AG04449 (cell line): ENCODE data around the gene VWF.
"Not testable (repeated sequence)": the region's sequence is repeated elsewhere in the genome, so short reads cannot be mapped to it uniquely, and the experiment has no call there.

Source experiments
- CTCF ChIA-PET: fragments of 350-600 bp; formaldehyde crosslinking; extraction: SDS; loops from one replicate; lab custom pipeline; 2021; ENCODE audit warnings: antibody characterized with exemption; lab: Yijun Ruan, JAX
- POLR2A ChIA-PET: fragments of 400-600, 350-600 bp; formaldehyde crosslinking; extraction: SDS; loops from one replicate; lab custom pipeline; 2020; ENCODE audit warnings: antibody characterized with exemption, inconsistent platforms; lab: Yijun Ruan, JAX
- DNase-seq: peaks from one replicate; pipeline ENCODE4 v3.0.0-alpha.2; 2010; ENCODE audit warnings: low read depth, low spot score
- H3K4me3 ChIP-seq: 2 replicates; pipeline ENCODE4 v1.5.1; 2011; ENCODE audit warnings: low read depth, mild to moderate bottlenecking, control low read depth, low read length
- CTCF ChIP-seq: IDR thresholded peaks from one replicate; pipeline ENCODE4 v1.5.1; 2011; ENCODE audit warnings: mild to moderate bottlenecking, moderate library complexity, low read length, control low read depth, inconsistent platforms; ENCODE audit not compliant: insufficient read depth; ENCODE audit errors: missing control alignments

The VWF gene

DNA sequence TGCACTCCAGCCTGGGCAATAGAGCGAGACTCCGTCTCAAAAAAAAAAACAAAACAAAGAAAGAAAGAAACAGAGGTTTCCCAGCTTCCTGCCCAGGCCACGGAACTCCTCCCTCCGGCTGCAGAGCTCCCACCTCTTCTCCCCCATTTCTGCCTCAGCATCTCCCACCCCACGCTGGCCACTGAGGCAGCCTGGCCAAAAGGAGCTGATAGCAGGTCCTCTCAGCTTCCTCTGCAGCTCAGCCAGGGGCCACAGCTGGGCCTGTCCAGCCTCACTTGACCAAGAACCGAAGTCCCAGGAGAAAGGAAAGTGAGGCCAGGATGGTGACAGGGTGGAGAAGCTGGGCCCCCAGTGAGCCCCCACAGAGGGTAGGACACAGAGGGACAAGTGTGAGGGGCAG, 42.3 kb upstream of the VWF start:
- no peak for TF ChIP-seq CTCF
- POLR2A ChIA-PET: interaction anchor here (1.0 to 1.4 kb wide), 2 partner anchors 74 to 82 kb away, joined by 3 to 4 read pairs; no protein-coding TSS in a partner anchor
- no peak for DNase-seq
- H3K4me3 ChIP-seq: no peak overlapping the region
- CTCF ChIA-PET: interaction anchor here (4.0 kb wide), 1 partner anchor 29 kb away, joined by 23 read pairs; no protein-coding TSS in a partner anchor

GRCh38 chr12:6165395-6165794, 40.9 kb upstream of the VWF start:
- CTCF ChIA-PET: interaction anchor here (1.1 to 1.4 kb wide), 3 partner anchors 30 to 102 kb away, joined by 3 to 5 read pairs (median 3); no protein-coding TSS in a partner anchor

GRCh38 chr12:6163416-6164060, 39.1 kb upstream of the VWF start:
- CTCF ChIA-PET: interaction anchor here (0.5 to 1.7 kb wide), 5 partner anchors 15 to 116 kb away, joined by 3 to 5 read pairs (median 3); no protein-coding TSS in a partner anchor
- POLR2A ChIA-PET: no interaction called here
- TF ChIP-seq CTCF: no peak
- DNase-seq: no peak
- no peak overlapping the region for H3K4me3 ChIP-seq

More at GRCh38 chr12:6165395-6165794, 40.9 kb upstream of the VWF start:
- POLR2A ChIA-PET: no interaction called here
- H3K4me3 ChIP-seq: no peak overlapping the region
- DNase-seq: no peak
- no peak for TF ChIP-seq CTCF

GRCh38 chr12:6161124-6161882, 36.8 kb upstream of the VWF start:
- CTCF ChIA-PET: interaction anchor here (0.7 to 1.8 kb wide), 5 partner anchors 32 to 172 kb away, joined by 3 to 5 read pairs (median 3); no protein-coding TSS in a partner anchor

GRCh38 chr12:6160049-6160649, 35.7 kb upstream of the VWF start:
- H3K4me3 ChIP-seq, POLR2A ChIA-PET, CTCF ChIA-PET, DNase-seq: not testable (repeated sequence)

More at GRCh38 chr12:6161124-6161882, 36.8 kb upstream of the VWF start:
- POLR2A ChIA-PET: no interaction called here
- no peak for TF ChIP-seq CTCF
- no peak for DNase-seq
- no peak overlapping the region for H3K4me3 ChIP-seq

DNA sequence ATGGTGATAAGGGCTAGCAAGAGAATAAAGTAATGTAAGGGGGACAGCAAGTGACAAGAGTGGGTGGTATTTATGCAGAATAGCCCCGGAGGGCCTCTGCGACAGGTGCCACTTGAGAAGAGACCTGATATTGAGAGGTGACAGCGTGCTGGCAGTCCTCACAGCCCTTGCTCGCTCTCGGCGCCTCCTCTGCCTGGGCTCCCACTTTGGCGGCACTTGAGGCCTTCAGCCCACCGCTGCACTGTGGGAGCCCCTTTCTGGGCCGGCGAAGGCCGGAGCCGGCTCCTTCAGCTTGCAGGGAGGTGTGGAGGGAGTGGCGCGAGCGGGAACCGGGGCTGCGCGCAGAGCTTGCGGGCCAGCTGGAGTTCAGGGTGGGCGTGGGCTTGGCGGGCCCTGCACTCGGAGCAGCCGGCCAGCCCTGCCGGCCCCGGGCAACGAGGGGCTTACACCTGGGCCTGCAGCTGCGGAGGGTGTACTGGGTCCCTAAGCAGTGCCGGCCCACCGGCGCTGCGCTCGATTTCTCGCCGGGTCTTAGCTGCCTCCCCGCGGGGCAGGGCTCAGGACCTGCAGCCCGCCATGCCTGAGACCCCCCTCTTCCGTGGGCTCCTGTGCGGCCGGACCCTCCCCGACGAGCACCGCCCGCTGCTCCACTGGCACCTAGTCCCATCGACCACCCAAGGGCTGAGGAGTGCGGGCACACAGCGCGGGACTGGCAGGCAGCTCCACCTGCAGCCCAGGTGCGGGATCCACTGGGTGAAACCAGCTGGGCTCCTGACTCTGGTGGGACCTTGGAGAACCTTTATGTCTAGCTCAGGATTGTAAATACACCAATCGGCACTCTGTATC, 34.9 kb upstream of the VWF start:
- DNase-seq, POLR2A ChIA-PET, H3K4me3 ChIP-seq, CTCF ChIA-PET: not testable (repeated sequence)
